Thoracic aorta (tissue), 2 donors: ENCODE results near the gene PNPLA2. TPM values are rescaled to one million over a fixed set of nuclear protein-coding genes. Genes with fewer than 3 reads are reported as not detected.

Source experiments
- ATAC-seq: fragments of 150-250 bp; one replicate; pipeline ENCODE4 v1.8.0; 2017; ENCODE audit warnings: low read depth; ENCODE audit not compliant: insufficient number of reproducible peaks, low FRiP score
- DNase-seq: peaks from one replicate; pipeline ENCODE4 v3.0.0-alpha.2; 2020; ENCODE audit warnings: low spot score
- H3K27ac ChIP-seq, 2 donors: fragments of 200-600 bp; sonication (generic); 1 replicate in 1 of 2; 2 replicates in 1 of 2; pipeline ENCODE4 v1.5.1; 2016; ENCODE audit warnings: mild to moderate bottlenecking in 2 of 2, moderate library complexity in 2 of 2
- H3K27me3 ChIP-seq: fragments of 200-600 bp; sonication (generic); replicated peaks from 2 replicates; pipeline ENCODE4 v1.6.0; 2016; ENCODE audit warnings: mild to moderate bottlenecking; ENCODE audit not compliant: insufficient read depth
- H3K36me3 ChIP-seq: fragments of 200-600 bp; sonication (generic); one replicate; pipeline ENCODE4 v1.5.1; 2016
- H3K4me1 ChIP-seq, 2 donors: fragments of 200-600 bp; sonication (generic); 1 replicate in 1 of 2; 2 replicates in 1 of 2; pipeline versions ENCODE4 v1.5.1 to v1.6.0; 2016; ENCODE audit warnings: low read depth in 2 of 2, mild to moderate bottlenecking in 1 of 2; ENCODE audit not compliant: control insufficient read depth in 1 of 2
- H3K4me3 ChIP-seq: fragments of 200-600 bp; sonication (generic); 2 replicates; pipeline ENCODE4 v1.5.1; 2016; ENCODE audit warnings: mild to moderate bottlenecking
- H3K9me3 ChIP-seq: fragments of 200-600 bp; sonication (generic); 2 replicates; pipeline ENCODE4 v1.5.1; 2016
- total RNA-seq, 2 donors: library from RNA; depleted of rRNA; stranded (reverse); fragments of >200 nt; gene quantifications; one replicate each; pipeline versions ENCODE4 v1.1.0 to v1.2.3, GENCODE V29; 2016
- TF ChIP-seq, protein P1 (sequence below): fragments of 200-600 bp; sonication (generic); IDR thresholded peaks from one replicate; pipeline ENCODE4 v1.5.1; 2019; ENCODE audit warnings: antibody characterized with exemption

The PNPLA2 gene
- total RNA-seq, 2 donors from 2014 or later: 105 to 115 TPM

DNA sequence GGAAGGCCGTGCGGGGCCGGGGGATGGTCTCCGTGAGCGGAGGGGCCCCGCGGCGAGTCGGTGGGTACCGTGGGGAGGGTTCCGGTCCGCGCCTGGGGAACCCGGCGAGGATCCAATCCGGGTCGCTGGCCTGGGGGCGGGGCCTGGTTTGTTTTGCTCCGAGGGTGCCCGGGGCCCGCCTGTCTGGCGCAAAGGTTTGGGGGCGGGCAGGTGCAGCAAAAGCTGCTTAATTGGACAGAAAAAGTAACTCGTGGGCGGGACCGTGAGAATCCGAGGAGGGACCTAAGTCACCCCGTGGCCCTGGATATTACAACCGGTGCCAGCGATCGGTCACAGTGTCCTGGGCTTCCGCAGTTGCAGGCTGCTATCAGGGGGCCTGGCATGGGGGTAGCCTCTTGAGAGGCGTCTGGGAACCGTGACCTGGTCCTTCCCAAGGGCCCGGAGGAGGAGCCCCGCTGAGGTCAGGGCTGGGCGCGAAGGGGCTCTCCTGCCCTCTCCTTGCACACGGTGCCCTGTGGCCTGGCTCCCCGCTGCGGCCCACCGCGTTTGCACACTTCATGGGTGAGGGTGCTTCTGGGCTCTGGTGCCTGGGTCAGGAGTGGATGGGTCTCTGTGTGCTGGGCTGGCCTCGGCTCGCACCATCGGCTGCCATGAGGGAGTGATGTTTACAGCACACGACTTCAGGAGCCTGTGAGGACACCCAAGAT is 1.4 kb downstream of the PNPLA2 start:
- Histone ChIP-seq H3K4me3 (peak overlapping the region; percentile 98), H3K9me3 (no peaks in the 10 kb centered on the region), H3K36me3 (peaks cover 26% of the 10 kb centered on the region), H3K27ac (peak overlapping the region; percentile 99 to 100), H3K4me1 (peaks cover 23 to 31% of the 10 kb centered on the region in 2 donors), H3K27me3 (no peaks in the 10 kb centered on the region)
- TF ChIP-seq, protein P1, sequence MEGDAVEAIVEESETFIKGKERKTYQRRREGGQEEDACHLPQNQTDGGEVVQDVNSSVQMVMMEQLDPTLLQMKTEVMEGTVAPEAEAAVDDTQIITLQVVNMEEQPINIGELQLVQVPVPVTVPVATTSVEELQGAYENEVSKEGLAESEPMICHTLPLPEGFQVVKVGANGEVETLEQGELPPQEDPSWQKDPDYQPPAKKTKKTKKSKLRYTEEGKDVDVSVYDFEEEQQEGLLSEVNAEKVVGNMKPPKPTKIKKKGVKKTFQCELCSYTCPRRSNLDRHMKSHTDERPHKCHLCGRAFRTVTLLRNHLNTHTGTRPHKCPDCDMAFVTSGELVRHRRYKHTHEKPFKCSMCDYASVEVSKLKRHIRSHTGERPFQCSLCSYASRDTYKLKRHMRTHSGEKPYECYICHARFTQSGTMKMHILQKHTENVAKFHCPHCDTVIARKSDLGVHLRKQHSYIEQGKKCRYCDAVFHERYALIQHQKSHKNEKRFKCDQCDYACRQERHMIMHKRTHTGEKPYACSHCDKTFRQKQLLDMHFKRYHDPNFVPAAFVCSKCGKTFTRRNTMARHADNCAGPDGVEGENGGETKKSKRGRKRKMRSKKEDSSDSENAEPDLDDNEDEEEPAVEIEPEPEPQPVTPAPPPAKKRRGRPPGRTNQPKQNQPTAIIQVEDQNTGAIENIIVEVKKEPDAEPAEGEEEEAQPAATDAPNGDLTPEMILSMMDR: no peak
- peak; percentile 70 for DNase-seq
- peak; percentile 56 for ATAC-seq

DNA sequence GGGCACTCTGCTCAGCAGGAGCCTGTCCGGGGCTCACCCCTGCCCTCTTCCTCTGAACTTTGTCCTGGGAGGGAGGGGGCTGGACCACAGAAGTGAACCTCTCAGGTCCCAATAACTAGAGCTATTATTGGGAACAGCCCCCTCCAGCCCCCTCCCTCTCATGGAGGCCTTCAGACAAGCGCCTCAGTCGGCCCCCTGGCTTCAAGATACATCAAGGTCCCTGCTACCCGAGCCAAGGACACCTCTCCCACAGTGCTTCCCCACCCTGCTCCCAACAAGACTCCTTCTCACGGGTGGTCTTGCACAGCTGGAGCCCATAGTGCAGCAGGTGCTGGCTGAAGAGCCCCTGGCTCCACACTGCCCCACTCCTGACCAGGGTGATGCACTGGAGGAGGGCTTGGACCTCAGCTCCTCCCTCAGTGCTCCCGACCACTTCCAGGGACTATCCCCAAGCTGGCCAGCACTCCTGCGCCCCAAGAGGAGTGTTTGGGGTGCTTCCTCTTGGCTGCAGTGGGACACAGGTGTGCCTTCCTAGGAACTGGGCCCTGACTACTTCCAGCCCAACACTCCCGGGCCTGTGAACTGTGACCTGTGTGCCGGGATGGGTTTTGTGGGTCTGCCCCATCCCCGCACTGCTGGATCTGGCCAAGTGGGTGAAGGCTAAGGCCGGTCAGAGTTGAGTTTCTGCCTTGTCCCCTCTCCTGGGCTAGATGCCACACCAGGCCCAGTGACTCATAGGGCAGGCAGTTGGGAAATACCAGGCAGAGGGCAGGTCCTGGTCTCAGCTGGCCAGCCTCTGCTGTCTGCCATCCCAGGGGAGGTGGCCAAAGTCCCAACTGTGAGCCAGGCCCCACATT is 2.2 kb downstream of the PNPLA2 start:
- Histone ChIP-seq H3K27me3 (no peaks in the 10 kb centered on the region), H3K9me3 (no peaks in the 10 kb centered on the region), H3K27ac (peak overlapping the region; percentile 99 to 100), H3K4me1 (peaks cover 23 to 31% of the 10 kb centered on the region in 2 donors), H3K4me3 (peak overlapping the region; percentile 98), H3K36me3 (peaks cover 34% of the 10 kb centered on the region)
- DNase-seq (peak; percentile 86), ATAC-seq (peak; percentile 52)
- TF ChIP-seq, protein P1: no peak

DNA sequence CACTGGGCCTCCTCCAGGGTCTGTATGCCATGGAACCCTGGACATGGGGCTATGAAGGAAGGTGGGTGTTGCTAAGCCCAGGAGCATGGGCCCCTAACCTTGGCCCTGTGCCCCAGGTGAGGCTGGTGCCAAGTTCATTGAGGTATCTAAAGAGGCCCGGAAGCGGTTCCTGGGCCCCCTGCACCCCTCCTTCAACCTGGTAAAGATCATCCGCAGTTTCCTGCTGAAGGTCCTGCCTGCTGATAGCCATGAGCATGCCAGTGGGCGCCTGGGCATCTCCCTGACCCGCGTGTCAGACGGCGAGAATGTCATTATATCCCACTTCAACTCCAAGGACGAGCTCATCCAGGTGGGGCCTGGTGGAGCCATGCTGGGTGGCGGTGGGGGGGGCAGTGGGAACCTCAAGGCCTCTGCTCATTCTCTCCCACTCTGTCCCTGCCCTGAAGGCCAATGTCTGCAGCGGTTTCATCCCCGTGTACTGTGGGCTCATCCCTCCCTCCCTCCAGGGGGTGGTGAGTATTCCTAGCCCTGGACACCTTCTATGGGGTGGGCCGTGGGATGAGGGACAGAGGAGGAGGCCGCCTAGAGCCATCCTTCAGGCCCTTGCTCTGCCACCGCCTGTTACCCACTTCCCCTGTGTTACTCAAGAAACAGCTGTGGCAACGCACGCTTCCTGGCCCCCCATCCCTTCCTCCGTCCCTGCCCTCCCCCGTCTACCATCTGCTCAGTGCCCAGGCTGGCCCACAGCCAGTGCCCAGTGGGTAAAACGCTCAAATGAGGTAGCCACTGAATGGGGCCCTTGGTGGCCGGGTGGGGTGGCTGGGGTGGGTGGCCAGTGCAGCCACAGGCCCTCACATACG is 3.0 kb downstream of the PNPLA2 start:
- peak overlapping the region; percentile 98 for H3K4me3 ChIP-seq
- peaks cover 35% of the 10 kb centered on the region for H3K36me3 ChIP-seq
- DNase-seq (no peak), ATAC-seq (no peak)
- TF ChIP-seq, protein P1: no peak
- H3K4me1 ChIP-seq: peaks cover 25 to 35% of the 10 kb centered on the region in 2 donors
- peaks cover 4% of the 10 kb centered on the region for H3K27me3 ChIP-seq
- H3K9me3 ChIP-seq: no peaks in the 10 kb centered on the region
- H3K27ac ChIP-seq: peak overlapping the region; percentile 59 to 100

DNA sequence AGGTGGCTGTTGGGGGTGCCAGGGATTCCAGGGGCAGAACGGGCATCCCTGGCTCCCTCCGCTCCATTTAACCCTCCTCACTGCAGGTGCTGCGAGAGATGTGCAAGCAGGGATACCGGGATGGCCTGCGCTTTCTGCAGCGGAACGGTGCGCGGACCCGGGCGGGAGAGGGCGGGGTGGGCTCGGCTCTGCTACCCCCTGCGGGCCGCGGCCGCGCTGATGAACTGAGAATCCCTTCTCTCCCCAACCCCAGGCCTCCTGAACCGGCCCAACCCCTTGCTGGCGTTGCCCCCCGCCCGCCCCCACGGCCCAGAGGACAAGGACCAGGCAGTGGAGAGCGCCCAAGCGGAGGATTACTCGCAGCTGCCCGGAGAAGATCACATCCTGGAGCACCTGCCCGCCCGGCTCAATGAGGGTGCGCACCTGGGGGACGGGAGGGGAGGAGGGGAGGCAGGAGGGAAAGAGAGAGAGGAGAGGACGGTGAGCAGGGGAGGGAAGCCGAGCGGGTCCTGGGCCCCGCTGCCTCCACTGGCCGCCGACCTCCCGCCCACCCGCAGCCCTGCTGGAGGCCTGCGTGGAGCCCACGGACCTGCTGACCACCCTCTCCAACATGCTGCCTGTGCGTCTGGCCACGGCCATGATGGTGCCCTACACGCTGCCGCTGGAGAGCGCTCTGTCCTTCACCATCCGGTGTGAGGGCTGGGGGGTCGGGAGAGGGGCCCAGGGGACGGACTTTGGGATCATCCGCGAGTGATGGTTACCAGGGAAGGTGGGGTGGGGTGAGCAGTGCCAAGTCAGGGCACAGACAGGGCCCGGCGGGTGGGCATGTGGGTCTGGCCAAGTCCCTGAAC is 5.0 kb downstream of the PNPLA2 start:
- Histone ChIP-seq H3K4me3 (no peak overlapping the region), H3K27me3 (peaks cover 6% of the 10 kb centered on the region), H3K36me3 (peaks cover 35% of the 10 kb centered on the region), H3K9me3 (no peaks in the 10 kb centered on the region), H3K4me1 (peaks cover 35 to 46% of the 10 kb centered on the region in 2 donors), H3K27ac (no peak overlapping the region)
- TF ChIP-seq, protein P1: no peak
- no peak for ATAC-seq
- no peak for DNase-seq
